Parathyroid adenoma (tissue), 2 donors: Measurements from ENCODE around the gene SMPD3.

Experiments
- H2AFZ ChIP-seq: fragments of 300-600 bp; sonication (generic); one replicate; pipeline ENCODE4 v1.7.0; 2017; ENCODE audit warnings: antibody characterized with exemption, mild to moderate bottlenecking
- H3K27ac ChIP-seq: fragments of 300-600 bp; sonication (generic); one replicate; pipeline ENCODE4 v1.7.0; 2017
- H3K27me3 ChIP-seq: fragments of 300-600 bp; sonication (generic); one replicate; pipeline ENCODE4 v1.7.0; 2017; ENCODE audit warnings: low read length; ENCODE audit not compliant: control insufficient read depth, insufficient read depth
- H3K36me3 ChIP-seq: fragments of 300-600 bp; sonication (generic); one replicate; pipeline ENCODE4 v1.7.0; 2017; ENCODE audit warnings: low read length; ENCODE audit not compliant: control insufficient read depth, insufficient read depth
- H3K4me1 ChIP-seq: fragments of 300-600 bp; sonication (generic); one replicate; pipeline ENCODE4 v1.7.0; 2017; ENCODE audit warnings: control low read depth
- H3K4me2 ChIP-seq: fragments of 300-600 bp; sonication (generic); one replicate; pipeline ENCODE4 v1.7.0; 2017; ENCODE audit warnings: low read length
- H3K4me3 ChIP-seq: fragments of 300-600 bp; sonication (generic); one replicate; pipeline ENCODE4 v1.7.0; 2017; ENCODE audit warnings: low read depth, low read length
- H3K79me2 ChIP-seq: fragments of 300-600 bp; sonication (generic); one replicate; pipeline ENCODE4 v1.7.0; 2017; ENCODE audit warnings: control low read depth
- H3K9ac ChIP-seq: fragments of 300-600 bp; sonication (generic); one replicate; pipeline ENCODE4 v1.7.0; 2017; ENCODE audit warnings: mild to moderate bottlenecking
- H3K9me3 ChIP-seq: fragments of 300-600 bp; sonication (generic); one replicate; pipeline ENCODE4 v1.7.0; 2017; ENCODE audit warnings: low read length; ENCODE audit not compliant: control insufficient read depth
- TF ChIP-seq, protein P1 (sequence below): fragments of 300-600 bp; sonication (generic); IDR thresholded peaks from one replicate; pipeline ENCODE4 v1.7.0; 2017; ENCODE audit warnings: antibody characterized with exemption, mild to moderate bottlenecking
- donor health status: primary hyperparathyroidism.

Gene SMPD3

DNA sequence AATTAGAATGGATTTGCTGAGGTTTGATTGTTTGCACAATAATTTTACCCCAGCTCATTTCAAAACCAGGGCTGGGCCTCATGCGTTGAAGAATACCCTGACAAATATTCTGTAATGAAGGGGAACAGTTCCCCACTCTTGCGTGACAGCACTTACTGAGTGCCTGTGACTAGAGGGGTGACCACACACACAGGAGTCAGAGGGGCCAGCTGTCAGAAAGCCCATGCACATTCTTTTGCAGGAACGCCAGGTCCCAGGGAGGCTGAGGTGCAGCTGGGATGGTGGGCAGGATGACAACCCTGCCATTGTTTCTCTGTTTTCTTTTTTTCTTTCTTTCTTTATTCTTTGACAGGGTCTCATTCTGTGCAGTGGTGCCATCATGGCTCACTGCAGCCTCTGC, 44.6 kb downstream of the SMPD3 start:
- no peak overlapping the region for H2AFZ ChIP-seq
- no peak overlapping the region for H3K4me3 ChIP-seq
- no peaks in the 10 kb centered on the region for H3K9me3 ChIP-seq
- H3K9ac ChIP-seq: no peak overlapping the region
- H3K27ac ChIP-seq: no peak overlapping the region
- H3K79me2 ChIP-seq: no peaks in the 10 kb centered on the region
- no peaks in the 10 kb centered on the region for H3K36me3 ChIP-seq
- no peak overlapping the region for H3K4me2 ChIP-seq
- H3K4me1 ChIP-seq: no peaks in the 10 kb centered on the region
- H3K27me3 ChIP-seq: no peaks in the 10 kb centered on the region
- TF ChIP-seq, protein P1, sequence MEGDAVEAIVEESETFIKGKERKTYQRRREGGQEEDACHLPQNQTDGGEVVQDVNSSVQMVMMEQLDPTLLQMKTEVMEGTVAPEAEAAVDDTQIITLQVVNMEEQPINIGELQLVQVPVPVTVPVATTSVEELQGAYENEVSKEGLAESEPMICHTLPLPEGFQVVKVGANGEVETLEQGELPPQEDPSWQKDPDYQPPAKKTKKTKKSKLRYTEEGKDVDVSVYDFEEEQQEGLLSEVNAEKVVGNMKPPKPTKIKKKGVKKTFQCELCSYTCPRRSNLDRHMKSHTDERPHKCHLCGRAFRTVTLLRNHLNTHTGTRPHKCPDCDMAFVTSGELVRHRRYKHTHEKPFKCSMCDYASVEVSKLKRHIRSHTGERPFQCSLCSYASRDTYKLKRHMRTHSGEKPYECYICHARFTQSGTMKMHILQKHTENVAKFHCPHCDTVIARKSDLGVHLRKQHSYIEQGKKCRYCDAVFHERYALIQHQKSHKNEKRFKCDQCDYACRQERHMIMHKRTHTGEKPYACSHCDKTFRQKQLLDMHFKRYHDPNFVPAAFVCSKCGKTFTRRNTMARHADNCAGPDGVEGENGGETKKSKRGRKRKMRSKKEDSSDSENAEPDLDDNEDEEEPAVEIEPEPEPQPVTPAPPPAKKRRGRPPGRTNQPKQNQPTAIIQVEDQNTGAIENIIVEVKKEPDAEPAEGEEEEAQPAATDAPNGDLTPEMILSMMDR: no peak

DNA sequence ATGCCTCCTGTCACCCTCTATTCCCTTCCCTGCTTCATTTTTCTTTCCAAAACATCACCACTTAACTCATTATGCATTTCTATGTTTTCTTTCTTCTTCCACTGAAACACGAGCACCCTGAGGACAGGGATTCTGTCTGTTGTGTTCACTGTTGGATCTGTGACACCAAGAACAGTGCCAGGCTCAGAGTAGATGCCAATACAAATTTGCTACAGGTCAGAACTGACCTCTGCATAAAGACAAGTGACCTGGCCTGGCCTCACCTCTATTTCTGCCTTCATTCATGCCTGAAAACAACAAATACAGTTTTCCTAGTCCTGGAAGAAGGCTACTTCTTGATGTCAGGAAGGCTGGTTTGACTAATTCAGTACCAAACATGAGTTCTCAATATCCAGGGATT, 45.1 kb downstream of the SMPD3 start:
- Histone ChIP-seq H3K27me3 (no peaks in the 10 kb centered on the region), H3K79me2 (no peaks in the 10 kb centered on the region), H3K36me3 (no peaks in the 10 kb centered on the region), H3K9me3 (no peaks in the 10 kb centered on the region), H3K4me3 (no peak overlapping the region), H3K27ac (no peak overlapping the region), H3K4me1 (no peaks in the 10 kb centered on the region), H2AFZ (no peak overlapping the region), H3K9ac (no peak overlapping the region), H3K4me2 (no peak overlapping the region)
- TF ChIP-seq, protein P1: no peak

DNA sequence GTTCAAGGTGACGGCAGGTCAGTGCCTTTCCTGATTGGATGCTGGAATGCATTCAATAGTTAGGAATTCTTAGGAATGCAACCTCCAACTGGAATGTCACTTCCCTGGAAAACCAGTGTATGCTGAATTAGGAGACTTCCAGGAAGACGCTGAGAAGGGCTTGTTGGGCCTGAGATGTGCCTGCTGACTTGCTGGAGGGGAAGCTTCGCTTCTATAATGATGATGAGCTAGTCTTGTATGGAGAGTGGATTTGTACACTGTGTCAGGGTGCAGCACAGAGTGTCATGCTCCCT, 45.6 kb downstream of the SMPD3 start:
- Histone ChIP-seq H3K4me2 (no peak overlapping the region), H3K27me3 (no peaks in the 10 kb centered on the region), H3K9ac (no peak overlapping the region), H3K4me3 (no peak overlapping the region), H3K36me3 (no peaks in the 10 kb centered on the region), H3K27ac (no peak overlapping the region), H3K4me1 (no peaks in the 10 kb centered on the region), H3K9me3 (no peaks in the 10 kb centered on the region), H2AFZ (no peak overlapping the region), H3K79me2 (no peaks in the 10 kb centered on the region)
- TF ChIP-seq, protein P1: no peak

DNA sequence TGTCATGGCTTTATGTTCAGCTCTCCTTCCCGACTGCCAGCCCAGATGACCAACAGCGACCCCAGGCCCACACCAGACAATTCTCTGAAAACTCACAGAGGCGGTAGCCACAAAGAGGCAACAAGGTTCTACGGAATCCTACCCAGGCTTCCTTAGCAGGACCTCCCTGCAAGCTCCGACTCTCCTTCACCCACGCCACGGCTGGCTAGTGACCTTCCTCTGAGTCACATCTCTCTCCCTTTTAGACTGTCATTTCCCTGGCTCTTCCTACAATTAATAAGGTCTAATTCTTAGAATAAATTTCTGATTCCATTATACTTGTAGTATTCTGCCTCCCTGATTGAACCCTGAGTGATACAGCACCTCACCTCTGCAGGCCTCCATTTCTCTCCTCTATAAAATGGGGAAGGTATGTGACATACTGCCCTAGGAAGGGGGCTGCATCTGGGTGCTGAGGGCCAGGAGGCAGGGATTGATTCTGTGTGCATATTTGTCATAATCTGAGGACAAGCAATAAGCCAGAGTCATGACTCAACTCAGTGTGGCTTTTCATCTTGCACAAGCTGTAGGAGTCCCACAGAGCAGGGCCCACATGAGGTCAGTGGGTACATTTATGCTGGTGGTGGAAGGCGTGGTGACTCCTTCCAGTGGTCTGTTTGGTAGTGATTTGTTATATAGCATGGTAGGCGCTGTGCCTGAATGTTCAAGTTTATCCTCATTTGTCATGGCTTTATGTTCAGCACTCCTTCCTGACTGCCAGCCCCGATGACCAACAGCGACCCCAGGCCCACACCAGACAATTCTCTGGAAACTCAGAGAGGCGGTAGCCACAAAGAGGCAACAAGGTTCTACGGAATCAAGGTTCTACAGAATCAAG, 46.2 kb downstream of the SMPD3 start:
- no peak overlapping the region for H3K4me2 ChIP-seq
- H3K4me3 ChIP-seq: no peak overlapping the region
- no peak overlapping the region for H2AFZ ChIP-seq
- TF ChIP-seq, protein P1: no peak
- no peaks in the 10 kb centered on the region for H3K9me3 ChIP-seq
- H3K27me3 ChIP-seq: no peaks in the 10 kb centered on the region
- no peak overlapping the region for H3K9ac ChIP-seq
- no peaks in the 10 kb centered on the region for H3K36me3 ChIP-seq
- no peaks in the 10 kb centered on the region for H3K4me1 ChIP-seq
- H3K27ac ChIP-seq: no peak overlapping the region
- no peaks in the 10 kb centered on the region for H3K79me2 ChIP-seq

DNA sequence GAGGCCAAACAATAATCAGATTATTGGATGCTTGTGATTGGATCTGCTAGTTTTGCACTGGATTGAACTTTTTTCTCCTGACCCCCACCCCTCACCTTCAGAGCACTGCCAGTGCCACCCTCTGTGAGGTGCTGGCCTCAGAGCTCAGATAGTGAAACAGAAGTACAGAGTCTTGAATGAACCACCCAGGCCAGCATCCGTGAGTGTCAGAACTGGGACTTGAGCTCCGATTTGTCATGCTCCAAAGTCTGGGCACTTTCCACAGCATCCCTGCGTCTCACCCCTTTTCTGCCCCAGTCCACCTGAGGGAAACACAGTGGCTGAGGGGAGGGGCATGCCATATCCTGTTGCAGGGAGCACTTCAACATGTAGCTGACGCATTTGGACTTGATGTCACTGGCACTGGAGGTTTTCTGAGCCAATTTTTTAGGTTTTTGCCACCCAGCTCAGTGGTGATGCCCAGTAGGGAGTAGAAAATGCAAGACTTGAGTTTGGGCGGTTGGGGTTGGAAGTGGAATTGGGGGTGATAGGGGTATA, 47.3 kb downstream of the SMPD3 start:
- no peak overlapping the region for H2AFZ ChIP-seq
- H3K9ac ChIP-seq: no peak overlapping the region
- no peaks in the 10 kb centered on the region for H3K36me3 ChIP-seq
- H3K4me1 ChIP-seq: no peaks in the 10 kb centered on the region
- H3K9me3 ChIP-seq: no peaks in the 10 kb centered on the region
- no peaks in the 10 kb centered on the region for H3K79me2 ChIP-seq
- H3K27ac ChIP-seq: no peak overlapping the region
- no peak overlapping the region for H3K4me3 ChIP-seq
- TF ChIP-seq, protein P1: no peak
- H3K4me2 ChIP-seq: no peak overlapping the region
- no peaks in the 10 kb centered on the region for H3K27me3 ChIP-seq
